Neural cell (in vitro differentiated cells): ENCODE results near the gene SPEG.

Source experiments
- CTCF ChIP-seq: fragments of 450-650 bp; IDR thresholded peaks from 2 replicates; pipeline ENCODE4 v1.5.1; 2014; ENCODE audit warnings: antibody characterized with exemption, mild to moderate bottlenecking, moderate library complexity; ENCODE audit not compliant: poor library complexity, severe bottlenecking
- EP300 ChIP-seq: fragments of 450-650 bp; conservative IDR thresholded peaks from 2 replicates; pipeline ENCODE4 v1.6.1; 2014; ENCODE audit warnings: antibody characterized with exemption, mild to moderate bottlenecking, moderate library complexity; ENCODE audit not compliant: poor library complexity, severe bottlenecking
- EZH2 ChIP-seq: fragments of 200-600, 300-800 bp; shearing (Covaris generic), sonication (generic); IDR thresholded peaks from 2 replicates; pipeline ENCODE4 v1.6.1; 2014; ENCODE audit warnings: antibody characterized with exemption, low read length, borderline replicate concordance, mild to moderate bottlenecking; ENCODE audit not compliant: insufficient read depth, poor library complexity, severe bottlenecking
- POLR2AphosphoS5 ChIP-seq: IDR thresholded peaks from 2 replicates; pipeline ENCODE4 v1.6.1; 2012
- RAD21 ChIP-seq: fragments of 450-650 bp; conservative IDR thresholded peaks from 2 replicates; pipeline ENCODE4 v1.6.1; 2014; ENCODE audit warnings: antibody characterized with exemption, mild to moderate bottlenecking, moderate library complexity
- REST ChIP-seq: IDR thresholded peaks from 2 replicates; pipeline ENCODE4 v1.6.1; 2012; ENCODE audit warnings: borderline replicate concordance
- TAF1 ChIP-seq: IDR thresholded peaks from 2 replicates; pipeline ENCODE4 v1.6.1; 2012; ENCODE audit warnings: low read depth

DNA sequence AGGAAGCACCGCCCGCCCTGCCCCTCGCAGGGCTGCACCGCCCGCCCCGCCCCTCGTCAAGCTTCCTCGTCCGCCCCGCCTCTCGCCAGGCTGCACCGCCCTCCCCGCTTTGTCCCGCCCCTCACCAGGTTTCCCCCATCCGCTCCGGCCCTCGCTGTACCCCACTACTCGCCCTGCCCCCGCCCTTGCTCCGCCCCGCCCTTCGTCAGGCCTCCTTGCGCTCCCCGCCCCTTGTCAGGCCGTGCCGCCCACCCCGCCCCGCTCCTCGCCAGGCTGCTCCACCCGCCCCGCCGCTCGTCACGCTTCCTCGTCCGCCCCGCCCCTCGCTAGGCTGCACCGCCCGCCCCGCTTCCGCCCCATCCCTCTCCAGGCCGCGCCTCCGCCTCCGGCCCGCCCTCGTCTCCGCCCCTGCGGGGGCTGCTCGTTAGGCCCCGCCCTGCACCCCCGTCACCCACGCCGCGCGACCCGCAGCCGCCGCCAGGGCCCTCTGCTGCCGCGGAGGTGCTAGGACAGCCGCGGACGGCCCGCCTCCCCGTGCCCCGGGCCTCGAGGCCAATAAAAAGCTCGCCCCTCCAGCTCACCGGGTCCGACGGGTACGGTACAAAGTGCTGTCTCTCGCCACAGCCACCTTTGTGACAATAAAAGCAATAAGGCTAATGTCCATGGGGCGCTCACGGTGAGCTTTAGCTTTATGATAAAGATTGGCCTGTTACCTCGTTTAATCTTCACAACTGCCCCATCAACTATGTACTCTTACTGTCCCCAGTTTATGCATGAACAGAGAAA is 46.3 kb upstream of the SPEG start:
- TF ChIP-seq CTCF = peak; percentile 90
- TF ChIP-seq POLR2AphosphoS5 = no peak
- peak; percentile 45 for TF ChIP-seq EP300
- peak; percentile 74 for TF ChIP-seq RAD21
- TF ChIP-seq TAF1 = no peak
- no peak for TF ChIP-seq REST
- TF ChIP-seq EZH2 = no peak
